ENCODE data around the gene ZIC4. TPM values are rescaled to one million over a fixed set of nuclear protein-coding genes. Genes with fewer than 3 reads are reported as not detected.

ZIC4 gene
- total RNA-seq, 5 donors from 2014 or later (not counting 1 experiment from before 2014, with no cell fraction given) = not detected

- no peaks in the 10 kb centered on the region for H3K9me3 ChIP-seq
- H3K4me3 ChIP-seq (ENCODE audit: control insufficient read depth in 1 of 2, extremely low read depth in 1 of 2, low read length in 1 of 2) = no peak overlapping the region
- no peak for ATAC-seq (replicated peaks in 1 of 4)
- no peak overlapping the region for H3K4me3 Mint-ChIP-seq
- ChIA-PET POLR2A (no interaction called here), CTCF (no interaction called here)
- H3K27me3 ChIP-seq (replicated peaks in 1 of 2; ENCODE audit: control insufficient read depth in 2 of 2, extremely low read depth in 1 of 2, insufficient read depth in 2 of 2, low read length in 1 of 2) = peaks cover 21 to 40% of the 10 kb centered on the region in 2 experiments
- H3K27ac ChIP-seq (ENCODE audit: low read length) = no peak overlapping the region
- H3K9me3 Mint-ChIP-seq = peaks cover 4 to 15% (median 7%) of the 10 kb centered on the region in 3 donors
- WGBS (ENCODE audit: insufficient coverage) = 0% methylated on average over 1 of the region's 13 CpGs
- no peak for DNase-seq
- H3K27ac Mint-ChIP-seq = no peak overlapping the region
- H3K36me3 ChIP-seq (ENCODE audit: control insufficient read depth in 2 of 2, extremely low read depth in 1 of 2, insufficient read depth in 1 of 2, low read length in 1 of 2) = no peaks in the 10 kb centered on the region
- H3K36me3 Mint-ChIP-seq = no peaks in the 10 kb centered on the region
- no peaks in the 10 kb centered on the region for H3K4me1 ChIP-seq (ENCODE audit: control insufficient read depth in 1 of 2, extremely low read depth in 1 of 2, insufficient read depth in 2 of 2, low read length in 2 of 2)
- no peaks in the 10 kb centered on the region for H3K4me1 Mint-ChIP-seq
- peaks cover 69 to 71% of the 10 kb centered on the region in 2 donors for H3K27me3 Mint-ChIP-seq
Measured at GRCh38 chr3:147369231-147369630, 37.1 kb downstream of the ZIC4 start.

GRCh38 chr3:147368561-147369221 is 37.7 kb downstream of the ZIC4 start:
- ChIA-PET CTCF (no interaction called here), POLR2A (no interaction called here)
- H3K27me3 Mint-ChIP-seq = peaks cover 69 to 71% of the 10 kb centered on the region in 2 donors
- Histone ChIP-seq H3K27me3 (replicated peaks in 1 of 2; ENCODE audit: control insufficient read depth in 2 of 2, extremely low read depth in 1 of 2, insufficient read depth in 2 of 2, low read length in 1 of 2) (peaks cover 20 to 37% of the 10 kb centered on the region in 2 experiments), H3K9me3 (no peaks in the 10 kb centered on the region), H3K27ac (ENCODE audit: low read length) (no peak overlapping the region), H3K36me3 (ENCODE audit: control insufficient read depth in 2 of 2, extremely low read depth in 1 of 2, insufficient read depth in 1 of 2, low read length in 1 of 2) (no peaks in the 10 kb centered on the region), H3K4me1 (ENCODE audit: control insufficient read depth in 1 of 2, extremely low read depth in 1 of 2, insufficient read depth in 2 of 2, low read length in 2 of 2) (no peaks in the 10 kb centered on the region), H3K4me3 (ENCODE audit: control insufficient read depth in 1 of 2, extremely low read depth in 1 of 2, low read length in 1 of 2) (no peak overlapping the region)
- 11% methylated on average over 14 of the region's 16 CpGs for WGBS (ENCODE audit: insufficient coverage)
- H3K4me3 Mint-ChIP-seq = no peak overlapping the region
- H3K36me3 Mint-ChIP-seq = no peaks in the 10 kb centered on the region
- H3K27ac Mint-ChIP-seq = peak overlapping the region in 1 of 2 donors; percentile 2
- no peaks in the 10 kb centered on the region for H3K4me1 Mint-ChIP-seq
- ATAC-seq (replicated peaks in 1 of 4) = no peak
- no peak for DNase-seq
- peaks cover 4 to 13% (median 7%) of the 10 kb centered on the region in 3 donors for H3K9me3 Mint-ChIP-seq

GRCh38 chr3:147368151-147368550 is 38.2 kb downstream of the ZIC4 start:
- no peak overlapping the region for H3K4me3 ChIP-seq (ENCODE audit: control insufficient read depth in 1 of 2, extremely low read depth in 1 of 2, low read length in 1 of 2)
- H3K27ac Mint-ChIP-seq = no peak overlapping the region
- WGBS (ENCODE audit: insufficient coverage) = 10% methylated on average over 1 of the region's 2 CpGs
- no peaks in the 10 kb centered on the region for H3K36me3 ChIP-seq (ENCODE audit: control insufficient read depth in 2 of 2, extremely low read depth in 1 of 2, insufficient read depth in 1 of 2, low read length in 1 of 2)
- peaks cover 17 to 34% of the 10 kb centered on the region in 2 experiments for H3K27me3 ChIP-seq (replicated peaks in 1 of 2; ENCODE audit: control insufficient read depth in 2 of 2, extremely low read depth in 1 of 2, insufficient read depth in 2 of 2, low read length in 1 of 2)
- H3K27me3 Mint-ChIP-seq = peaks cover 66 to 67% of the 10 kb centered on the region in 2 donors
- H3K4me3 Mint-ChIP-seq = no peak overlapping the region
- no peaks in the 10 kb centered on the region for H3K4me1 Mint-ChIP-seq
- H3K36me3 Mint-ChIP-seq = no peaks in the 10 kb centered on the region
- ChIA-PET CTCF (no interaction called here), POLR2A (no interaction called here)
- no peaks in the 10 kb centered on the region for H3K9me3 ChIP-seq
- peaks cover 1 to 13% (median 7%) of the 10 kb centered on the region in 3 donors for H3K9me3 Mint-ChIP-seq
- H3K27ac ChIP-seq (ENCODE audit: low read length) = no peak overlapping the region
- ATAC-seq (replicated peaks in 1 of 4) = no peak
- H3K4me1 ChIP-seq (ENCODE audit: control insufficient read depth in 1 of 2, extremely low read depth in 1 of 2, insufficient read depth in 2 of 2, low read length in 2 of 2) = no peaks in the 10 kb centered on the region
- DNase-seq = no peak

GRCh38 chr3:147367676-147368075 is 38.7 kb downstream of the ZIC4 start:
- H3K4me1 ChIP-seq (ENCODE audit: control insufficient read depth in 1 of 2, extremely low read depth in 1 of 2, insufficient read depth in 2 of 2, low read length in 2 of 2) = no peaks in the 10 kb centered on the region
- DNase-seq (no peak), ATAC-seq (replicated peaks in 1 of 4) (no peak)
- Mint-ChIP-seq H3K27me3 (peaks cover 61 to 63% of the 10 kb centered on the region in 2 donors), H3K36me3 (no peaks in the 10 kb centered on the region), H3K4me1 (no peaks in the 10 kb centered on the region), H3K4me3 (no peak overlapping the region), H3K27ac (no peak overlapping the region), H3K9me3 (peaks cover 0 to 13% (median 7%) of the 10 kb centered on the region in 3 donors)
- no peaks in the 10 kb centered on the region for H3K36me3 ChIP-seq (ENCODE audit: control insufficient read depth in 2 of 2, extremely low read depth in 1 of 2, insufficient read depth in 1 of 2, low read length in 1 of 2)
- WGBS (ENCODE audit: insufficient coverage) = no CpG with 5 or more reads among the region's 1 CpG
- no peak overlapping the region for H3K27ac ChIP-seq (ENCODE audit: low read length)
- ChIA-PET CTCF (no interaction called here), POLR2A (no interaction called here)
- H3K27me3 ChIP-seq (replicated peaks in 1 of 2; ENCODE audit: control insufficient read depth in 2 of 2, extremely low read depth in 1 of 2, insufficient read depth in 2 of 2, low read length in 1 of 2) = peaks cover 17 to 31% of the 10 kb centered on the region in 2 experiments
- H3K9me3 ChIP-seq = no peaks in the 10 kb centered on the region
- H3K4me3 ChIP-seq (ENCODE audit: control insufficient read depth in 1 of 2, extremely low read depth in 1 of 2, low read length in 1 of 2) = no peak overlapping the region

DNA sequence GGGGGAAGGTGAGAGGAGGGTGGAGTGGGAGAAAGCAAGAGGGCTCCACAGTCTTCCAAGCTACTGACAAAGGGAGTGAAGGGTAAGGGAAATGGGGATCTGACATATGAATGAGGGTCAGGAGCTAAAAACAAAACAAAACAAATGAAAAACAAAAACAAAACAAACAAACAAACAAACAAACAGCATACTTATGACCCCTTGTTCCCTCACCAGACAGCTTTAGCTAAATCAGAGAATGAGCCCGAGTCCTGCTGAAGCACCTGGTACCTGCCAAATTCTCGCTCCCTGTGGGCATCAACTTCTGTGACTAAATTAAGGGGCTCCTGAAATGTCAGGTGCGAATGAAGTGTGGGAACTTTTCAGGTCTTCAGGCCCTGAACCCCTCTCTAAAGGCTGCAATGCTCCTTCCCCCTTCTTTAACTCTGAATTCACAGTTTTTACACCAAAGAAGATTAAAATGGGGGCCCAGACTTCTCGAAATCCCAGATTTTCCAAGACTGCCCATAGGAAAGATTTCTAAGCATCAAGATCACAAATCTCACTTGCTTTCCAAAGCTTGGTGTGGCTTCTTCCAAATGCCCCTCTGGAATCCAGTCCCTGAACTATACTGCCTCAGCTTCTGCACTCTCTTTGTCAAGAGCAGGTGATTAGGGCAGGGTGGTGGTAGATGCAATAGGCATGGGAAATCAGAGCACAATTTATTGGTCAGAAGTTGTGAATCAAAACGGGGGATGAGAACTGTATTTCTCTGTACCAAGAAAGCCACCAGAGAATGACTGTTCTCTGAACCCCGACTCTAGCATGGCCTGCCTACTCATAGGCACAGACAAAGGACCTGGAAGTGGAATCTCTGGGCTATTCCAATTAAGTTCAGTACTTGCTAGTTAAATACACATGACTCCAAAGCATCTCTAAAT is 40.9 kb downstream of the ZIC4 start:
- H3K36me3 ChIP-seq (ENCODE audit: control insufficient read depth in 2 of 2, extremely low read depth in 1 of 2, insufficient read depth in 1 of 2, low read length in 1 of 2) = no peaks in the 10 kb centered on the region
- no peaks in the 10 kb centered on the region for H3K9me3 ChIP-seq
- Mint-ChIP-seq H3K27ac (no peak overlapping the region), H3K4me1 (peaks cover 0 to 2% (median 0%) of the 10 kb centered on the region in 3 donors), H3K27me3 (peaks cover 55 to 60% of the 10 kb centered on the region in 2 donors), H3K36me3 (no peaks in the 10 kb centered on the region), H3K4me3 (no peak overlapping the region), H3K9me3 (peaks cover 0 to 13% (median 7%) of the 10 kb centered on the region in 3 donors)
- CTCF ChIA-PET = no interaction called here
- DNase-seq (no peak), ATAC-seq (replicated peaks in 1 of 4) (no peak)
- no peak overlapping the region for H3K4me3 ChIP-seq (ENCODE audit: control insufficient read depth in 1 of 2, extremely low read depth in 1 of 2, low read length in 1 of 2)
- POLR2A ChIA-PET = no interaction called here
- no peak overlapping the region for H3K27ac ChIP-seq (ENCODE audit: low read length)
- peaks cover 11 to 24% of the 10 kb centered on the region in 2 experiments for H3K27me3 ChIP-seq (replicated peaks in 1 of 2; ENCODE audit: control insufficient read depth in 2 of 2, extremely low read depth in 1 of 2, insufficient read depth in 2 of 2, low read length in 1 of 2)
- 35% methylated on average over 2 of the region's 6 CpGs for WGBS (ENCODE audit: insufficient coverage)
- no peaks in the 10 kb centered on the region for H3K4me1 ChIP-seq (ENCODE audit: control insufficient read depth in 1 of 2, extremely low read depth in 1 of 2, insufficient read depth in 2 of 2, low read length in 2 of 2)

DNA sequence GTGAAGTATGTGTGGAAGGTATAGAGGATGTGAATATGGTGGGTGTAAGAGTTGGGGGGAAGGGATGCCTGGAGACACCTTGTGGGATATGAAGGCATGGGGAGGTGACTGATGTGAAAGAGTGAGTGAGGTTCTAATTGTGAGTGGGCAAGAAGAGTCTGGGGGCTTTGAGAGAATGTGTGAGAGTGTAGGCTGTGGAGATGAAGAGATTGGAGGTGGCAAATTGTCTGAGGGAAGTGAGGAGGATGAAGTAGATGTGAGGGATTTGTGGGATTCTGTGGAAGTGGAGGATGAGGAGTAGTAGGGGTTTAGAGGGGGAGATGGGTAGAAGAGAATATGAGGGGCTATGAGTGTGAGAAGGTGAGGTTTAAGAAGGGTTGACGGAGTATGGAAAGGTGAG is 41.6 kb downstream of the ZIC4 start:
- Mint-ChIP-seq H3K4me3 (no peak overlapping the region), H3K27me3 (peaks cover 56 to 60% of the 10 kb centered on the region in 2 donors), H3K4me1 (peaks cover 0 to 2% (median 0%) of the 10 kb centered on the region in 3 donors), H3K36me3 (no peaks in the 10 kb centered on the region), H3K27ac (no peak overlapping the region), H3K9me3 (peaks cover 0 to 13% (median 4%) of the 10 kb centered on the region in 3 donors)
- H3K9me3 ChIP-seq = no peaks in the 10 kb centered on the region
- ATAC-seq (replicated peaks in 1 of 4) (no peak), DNase-seq (no peak)
- no peak overlapping the region for H3K4me3 ChIP-seq (ENCODE audit: control insufficient read depth in 1 of 2, extremely low read depth in 1 of 2, low read length in 1 of 2)
- H3K27me3 ChIP-seq (replicated peaks in 1 of 2; ENCODE audit: control insufficient read depth in 2 of 2, extremely low read depth in 1 of 2, insufficient read depth in 2 of 2, low read length in 1 of 2) = peaks cover 11 to 27% of the 10 kb centered on the region in 2 experiments
- H3K4me1 ChIP-seq (ENCODE audit: control insufficient read depth in 1 of 2, extremely low read depth in 1 of 2, insufficient read depth in 2 of 2, low read length in 2 of 2) = no peaks in the 10 kb centered on the region
- no peaks in the 10 kb centered on the region for H3K36me3 ChIP-seq (ENCODE audit: control insufficient read depth in 2 of 2, extremely low read depth in 1 of 2, insufficient read depth in 1 of 2, low read length in 1 of 2)
- H3K27ac ChIP-seq (ENCODE audit: low read length) = no peak overlapping the region
- ChIA-PET POLR2A (no interaction called here), CTCF (no interaction called here)
- 43% methylated on average over 1 of the region's 1 CpG for WGBS (ENCODE audit: insufficient coverage)

Data from T-cell (primary cell).